H9 (cell line): ENCODE measurements around the gene MAEA. TPM values are rescaled to one million over a fixed set of nuclear protein-coding genes. Genes with fewer than 3 reads are reported as not detected.

Experiments used
- DNase-seq: peaks from one replicate; pipeline ENCODE4 v3.0.0-alpha.2; 2017
- H2AFZ ChIP-seq: one replicate; pipeline ENCODE4 v1.6.1; 2013; ENCODE audit warnings: mild to moderate bottlenecking, low read length, control low read depth, moderate library complexity
- H2AK5ac ChIP-seq: 2 replicates; pipeline ENCODE4 v1.6.1; 2013; ENCODE audit warnings: low read length, control low read depth, mixed read lengths; ENCODE audit not compliant: insufficient read length
- H2BK120ac ChIP-seq: one replicate; pipeline ENCODE4 v1.6.1; 2013; ENCODE audit warnings: low read depth, mild to moderate bottlenecking, low read length, control low read depth, inconsistent platforms; ENCODE audit not compliant: poor library complexity, severe bottlenecking
- H2BK12ac ChIP-seq: 2 replicates; pipeline ENCODE4 v1.6.1; 2013; ENCODE audit warnings: low read length, control low read depth, mixed read lengths, low read depth; ENCODE audit not compliant: insufficient read length
- H2BK15ac ChIP-seq: 2 replicates; pipeline ENCODE4 v1.6.1; 2013; ENCODE audit warnings: low read depth, low read length, control low read depth
- H2BK20ac ChIP-seq: one replicate; pipeline ENCODE4 v1.6.1; 2013; ENCODE audit warnings: low read depth, mild to moderate bottlenecking, low read length, control low read depth, inconsistent platforms; ENCODE audit not compliant: poor library complexity, severe bottlenecking
- H2BK5ac ChIP-seq: 2 replicates; pipeline ENCODE4 v1.6.1; 2013; ENCODE audit warnings: low read length, control low read depth, mixed read lengths; ENCODE audit not compliant: insufficient read length
- H3K14ac ChIP-seq: 2 replicates; pipeline ENCODE4 v1.6.1; 2013; ENCODE audit warnings: low read length, control low read depth; ENCODE audit not compliant: insufficient read depth
- H3K18ac ChIP-seq: 2 replicates; pipeline ENCODE4 v1.6.1; 2013; ENCODE audit warnings: low read depth, mild to moderate bottlenecking, mixed read lengths, low read length, control low read depth; ENCODE audit not compliant: insufficient read length
- H3K23ac ChIP-seq: 2 replicates; pipeline ENCODE4 v1.6.1; 2013; ENCODE audit warnings: low read length, control low read depth, mixed read lengths, low read depth; ENCODE audit not compliant: insufficient read length
- H3K23me2 ChIP-seq: 2 replicates; pipeline ENCODE4 v1.6.1; 2013; ENCODE audit warnings: low read depth, mild to moderate bottlenecking, mixed read lengths, low read length, control low read depth; ENCODE audit not compliant: insufficient read length, poor library complexity, severe bottlenecking
- H3K27ac ChIP-seq: 2 replicates; pipeline ENCODE4 v1.5.1; 2013; ENCODE audit warnings: low read length, control low read depth, mixed read lengths, low read depth; ENCODE audit not compliant: insufficient read length
- H3K27me3 ChIP-seq: 2 replicates; pipeline ENCODE4 v1.6.1; 2013; ENCODE audit warnings: low read length, control low read depth, inconsistent platforms; ENCODE audit not compliant: insufficient read depth
- H3K4ac ChIP-seq: 2 replicates; pipeline ENCODE4 v1.6.1; 2013; ENCODE audit warnings: low read depth, mild to moderate bottlenecking, control low read depth, inconsistent platforms, low read length, moderate library complexity
- H3K4me1 ChIP-seq: 2 replicates; pipeline ENCODE4 v1.6.1; 2013; ENCODE audit warnings: low read length, control low read depth, inconsistent platforms; ENCODE audit not compliant: insufficient read depth
- H3K4me2 ChIP-seq: 2 replicates; pipeline ENCODE4 v1.6.1; 2013; ENCODE audit warnings: low read length, control low read depth, mixed read lengths; ENCODE audit not compliant: insufficient read length, insufficient read depth
- H3K56ac ChIP-seq: 2 replicates; pipeline ENCODE4 v1.6.1; 2013; ENCODE audit warnings: low read depth, mild to moderate bottlenecking, mixed read lengths, low read length, control low read depth; ENCODE audit not compliant: insufficient read length
- H3K79me1 ChIP-seq: 2 replicates; pipeline ENCODE4 v1.6.1; 2013; ENCODE audit warnings: low read depth, mild to moderate bottlenecking, moderate library complexity, low read length, control low read depth, inconsistent platforms; ENCODE audit not compliant: insufficient read depth, poor library complexity, severe bottlenecking
- H3K79me2 ChIP-seq: 2 replicates; pipeline ENCODE4 v1.6.1; 2013; ENCODE audit warnings: low read length, control low read depth, inconsistent platforms; ENCODE audit not compliant: insufficient read depth
- H3K9ac ChIP-seq: 2 replicates; pipeline ENCODE4 v1.6.1; 2013; ENCODE audit warnings: low read length, control low read depth, mixed read lengths; ENCODE audit not compliant: insufficient read length; ENCODE audit errors: extremely low read depth
- H3K9me3 ChIP-seq: one replicate; pipeline ENCODE4 v1.6.1; 2013; ENCODE audit warnings: low read depth, low read length, inconsistent platforms; ENCODE audit not compliant: control insufficient read depth
- H3T11ph ChIP-seq: one replicate; pipeline ENCODE4 v1.6.1; 2013; ENCODE audit warnings: mild to moderate bottlenecking, low read length, control low read depth, inconsistent platforms
- H4K20me1 ChIP-seq: one replicate; pipeline ENCODE4 v1.6.1; 2013; ENCODE audit not compliant: control insufficient read depth, insufficient read length, insufficient read depth
- H4K5ac ChIP-seq: 2 replicates; pipeline ENCODE4 v1.6.1; 2013; ENCODE audit warnings: low read depth, mild to moderate bottlenecking, mixed read lengths, low read length, control low read depth; ENCODE audit not compliant: insufficient read length
- H4K8ac ChIP-seq: replicated peaks from 2 replicates; pipeline ENCODE4 v1.6.1; 2013; ENCODE audit warnings: low read length, control low read depth, mixed read lengths, low read depth; ENCODE audit not compliant: insufficient read length
- H4K91ac ChIP-seq: 2 replicates; pipeline ENCODE4 v1.6.1; 2013; ENCODE audit warnings: low read depth, mild to moderate bottlenecking, moderate library complexity, mixed read lengths, low read length, control low read depth; ENCODE audit not compliant: insufficient read length
- H3K27ac Mint-ChIP-seq, 3 experiments: 2 replicates in 2 of 3; 3 replicates in 1 of 3; pipeline ENCODE4 v1.8.0; 2020 to 2021; ENCODE audit warnings: mixed read lengths in 3 of 3, mild to moderate bottlenecking in 1 of 3, moderate library complexity in 1 of 3
- H3K27me3 Mint-ChIP-seq: 2 replicates; pipeline ENCODE4 v1.8.0; 2021; ENCODE audit warnings: low read depth, mild to moderate bottlenecking, moderate library complexity, mixed read lengths
- H3K36me3 Mint-ChIP-seq, 3 experiments: 2 replicates in 2 of 3; 3 replicates in 1 of 3; pipeline ENCODE4 v1.8.0; 2020 to 2021; ENCODE audit warnings: low read depth in 3 of 3, mixed read lengths in 3 of 3; ENCODE audit not compliant: insufficient read depth in 1 of 3
- H3K4me1 Mint-ChIP-seq, 2 experiments: 2 replicates each; pipeline ENCODE4 v1.8.0; 2020; ENCODE audit warnings: mixed read lengths in 2 of 2
- H3K4me3 Mint-ChIP-seq, 2 experiments: 2 replicates in 1 of 2; 3 replicates in 1 of 2; pipeline ENCODE4 v1.8.0; 2020 to 2021; ENCODE audit warnings: mild to moderate bottlenecking in 2 of 2, mixed read lengths in 2 of 2, moderate library complexity in 1 of 2
- H3K9me3 Mint-ChIP-seq, 2 experiments: 2 replicates in 1 of 2; 3 replicates in 1 of 2; pipeline ENCODE4 v1.8.0; 2020; ENCODE audit warnings: mild to moderate bottlenecking in 2 of 2, mixed read lengths in 2 of 2, moderate library complexity in 1 of 2
- WGBS: extraction: QIAGEN DNeasy Blood & Tissue Kit; methylation state at CpG from one replicate; pipeline ENCODE4 v1.1.7; 2013; ENCODE audit warnings: missing lambda C conversion rate, low lambda C conversion rate, mixed read lengths; ENCODE audit not compliant: insufficient read length; ENCODE audit errors: extremely low coverage; 5-methylcytosine and 5-hydroxymethylcytosine counted together
- total RNA-seq: library from RNA; stranded (reverse); gene quantifications from 2 replicates; pipeline ENCODE4 v1.2.1, GENCODE V29; 2021
- TF ChIP-seq, protein P1 (sequence below): fragments of 200-600 bp; sonication (generic); conservative IDR thresholded peaks from 3 replicates; pipeline ENCODE4 v1.8.0; 2021; ENCODE audit warnings: antibody characterized with exemption, mild to moderate bottlenecking

Gene MAEA
- total RNA-seq, 1 experiment from 2014 or later = 85.6 TPM

DNA sequence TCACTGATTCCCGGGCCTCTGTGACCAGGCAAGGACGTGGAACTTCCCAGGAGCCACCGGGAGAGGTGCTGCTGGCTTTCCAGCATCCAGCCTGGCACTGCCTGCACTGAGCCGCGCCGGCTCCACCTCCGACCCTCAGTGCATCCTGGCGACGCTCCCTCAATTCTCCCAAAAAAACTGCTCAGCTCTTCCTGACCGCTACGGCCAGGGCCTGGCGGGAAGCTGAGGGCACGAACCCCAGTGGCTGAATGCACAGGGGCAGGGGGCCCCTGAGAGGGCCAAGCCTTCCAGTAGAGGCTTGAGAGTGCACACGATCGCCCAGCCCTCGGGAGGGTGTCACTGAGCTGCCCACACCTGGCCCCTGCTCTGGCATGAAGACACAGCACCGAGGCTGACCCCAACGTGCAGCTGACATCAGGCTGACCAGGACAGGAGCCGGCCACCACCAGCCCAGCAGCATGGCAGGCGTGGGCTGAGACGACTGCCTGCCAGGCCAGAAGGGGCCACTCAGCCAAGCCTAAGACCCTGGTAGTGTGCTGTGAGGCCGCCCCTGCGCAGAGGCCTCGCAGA, 47.7 kb upstream of the MAEA start:
- Histone ChIP-seq H3T11ph (no peak overlapping the region), H2BK5ac (no peak overlapping the region), H2BK120ac (no peak overlapping the region), H2BK20ac (no peak overlapping the region), H3K79me1 (peaks cover 8% of the 10 kb centered on the region), H3K23ac (no peak overlapping the region), H3K9me3 (no peaks in the 10 kb centered on the region), H3K27me3 (no peaks in the 10 kb centered on the region), H2BK15ac (no peak overlapping the region), H4K5ac (no peak overlapping the region), H3K79me2 (peaks cover 45% of the 10 kb centered on the region; the same call in 1 of the 2 replicates), H3K18ac (no peak overlapping the region), H2BK12ac (no peak overlapping the region), H4K91ac (no peak overlapping the region), H3K4ac (no peak overlapping the region), H3K4me2 (no peak overlapping the region), H3K23me2 (no peaks in the 10 kb centered on the region), H2AFZ (no peak overlapping the region), H3K9ac (no peak overlapping the region), H4K8ac (no peak overlapping the region), H3K14ac (no peak overlapping the region), H2AK5ac (no peak overlapping the region), H4K20me1 (peaks cover 5% of the 10 kb centered on the region), H3K27ac (no peak overlapping the region), H3K56ac (no peak overlapping the region), H3K4me1 (no peaks in the 10 kb centered on the region)
- Mint-ChIP-seq H3K27me3 (no peaks in the 10 kb centered on the region), H3K9me3 (no peaks in the 10 kb centered on the region), H3K4me3 (no peak overlapping the region), H3K4me1 (peaks cover 5 to 9% of the 10 kb centered on the region in 2 experiments; a peak in 3 of 4 replicates), H3K27ac (no peak overlapping the region; a peak in 3 of 7 replicates), H3K36me3 (peaks cover 15 to 29% (median 28%) of the 10 kb centered on the region in 3 experiments; a peak in 6 of 7 replicates)
- TF ChIP-seq, protein P1, sequence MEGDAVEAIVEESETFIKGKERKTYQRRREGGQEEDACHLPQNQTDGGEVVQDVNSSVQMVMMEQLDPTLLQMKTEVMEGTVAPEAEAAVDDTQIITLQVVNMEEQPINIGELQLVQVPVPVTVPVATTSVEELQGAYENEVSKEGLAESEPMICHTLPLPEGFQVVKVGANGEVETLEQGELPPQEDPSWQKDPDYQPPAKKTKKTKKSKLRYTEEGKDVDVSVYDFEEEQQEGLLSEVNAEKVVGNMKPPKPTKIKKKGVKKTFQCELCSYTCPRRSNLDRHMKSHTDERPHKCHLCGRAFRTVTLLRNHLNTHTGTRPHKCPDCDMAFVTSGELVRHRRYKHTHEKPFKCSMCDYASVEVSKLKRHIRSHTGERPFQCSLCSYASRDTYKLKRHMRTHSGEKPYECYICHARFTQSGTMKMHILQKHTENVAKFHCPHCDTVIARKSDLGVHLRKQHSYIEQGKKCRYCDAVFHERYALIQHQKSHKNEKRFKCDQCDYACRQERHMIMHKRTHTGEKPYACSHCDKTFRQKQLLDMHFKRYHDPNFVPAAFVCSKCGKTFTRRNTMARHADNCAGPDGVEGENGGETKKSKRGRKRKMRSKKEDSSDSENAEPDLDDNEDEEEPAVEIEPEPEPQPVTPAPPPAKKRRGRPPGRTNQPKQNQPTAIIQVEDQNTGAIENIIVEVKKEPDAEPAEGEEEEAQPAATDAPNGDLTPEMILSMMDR = no peak
- no CpG with 5 or more reads among the region's 24 CpGs for WGBS
- DNase-seq = no peak
